ENCODE results near the gene NAGPA. TPM values are rescaled to one million over a fixed set of nuclear protein-coding genes. Genes with fewer than 3 reads are reported as not detected.
A peak's percentile ranks its signal among the peaks of the same experiment; 100 is the strongest.

Gene NAGPA
- total and polyA plus RNA-seq, 2 experiments from 2014 or later: 32.2 to 35.7 TPM

DNA sequence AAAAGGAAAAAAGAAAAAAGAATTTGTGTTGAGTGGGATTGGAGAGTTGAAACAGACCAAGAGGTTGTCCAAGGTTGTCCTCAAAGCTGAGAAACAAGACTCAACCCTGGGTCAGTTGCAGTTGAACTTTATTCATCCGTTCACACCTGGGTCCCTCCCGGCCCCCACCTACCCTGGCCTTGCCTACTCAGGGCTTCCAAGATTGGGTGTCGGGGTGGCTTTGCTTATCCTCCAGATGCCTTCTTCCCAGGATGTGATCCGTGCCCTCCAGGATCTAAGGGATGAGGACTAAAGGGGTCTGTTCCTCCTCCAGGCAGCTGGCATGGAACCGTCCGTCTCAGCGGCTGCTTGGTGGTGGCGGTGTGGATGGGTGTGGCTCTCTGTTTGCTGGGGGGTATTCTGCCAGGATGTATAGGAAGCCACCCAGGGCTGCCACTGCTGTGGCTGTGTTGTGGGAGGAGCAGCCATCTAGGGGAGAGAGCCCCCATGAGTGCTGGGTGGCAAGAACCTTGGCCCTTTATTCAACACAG, 10.3 kb upstream of the NAGPA start:
- H3K4me1 ChIP-seq (ENCODE audit: insufficient read depth): peaks cover 11% of the 10 kb centered on the region
- no peak for TF ChIP-seq EZH2 (IDR thresholded peaks at IDR 0.05; ENCODE audit: borderline replicate concordance)
- TF ChIP-seq, protein P1, sequence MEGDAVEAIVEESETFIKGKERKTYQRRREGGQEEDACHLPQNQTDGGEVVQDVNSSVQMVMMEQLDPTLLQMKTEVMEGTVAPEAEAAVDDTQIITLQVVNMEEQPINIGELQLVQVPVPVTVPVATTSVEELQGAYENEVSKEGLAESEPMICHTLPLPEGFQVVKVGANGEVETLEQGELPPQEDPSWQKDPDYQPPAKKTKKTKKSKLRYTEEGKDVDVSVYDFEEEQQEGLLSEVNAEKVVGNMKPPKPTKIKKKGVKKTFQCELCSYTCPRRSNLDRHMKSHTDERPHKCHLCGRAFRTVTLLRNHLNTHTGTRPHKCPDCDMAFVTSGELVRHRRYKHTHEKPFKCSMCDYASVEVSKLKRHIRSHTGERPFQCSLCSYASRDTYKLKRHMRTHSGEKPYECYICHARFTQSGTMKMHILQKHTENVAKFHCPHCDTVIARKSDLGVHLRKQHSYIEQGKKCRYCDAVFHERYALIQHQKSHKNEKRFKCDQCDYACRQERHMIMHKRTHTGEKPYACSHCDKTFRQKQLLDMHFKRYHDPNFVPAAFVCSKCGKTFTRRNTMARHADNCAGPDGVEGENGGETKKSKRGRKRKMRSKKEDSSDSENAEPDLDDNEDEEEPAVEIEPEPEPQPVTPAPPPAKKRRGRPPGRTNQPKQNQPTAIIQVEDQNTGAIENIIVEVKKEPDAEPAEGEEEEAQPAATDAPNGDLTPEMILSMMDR (IDR thresholded peaks at IDR 0.05; ENCODE audit: poor library complexity): no peak
- TF ChIP-seq EZH2phosphoT487 (IDR thresholded peaks at IDR 0.05; ENCODE audit: low read depth, severe bottlenecking, unreplicated experiment): no peak
- no peaks in the 10 kb centered on the region for H3K36me3 ChIP-seq (replicated peaks; ENCODE audit: insufficient read depth, low read depth)
- DNase-seq (ENCODE audit: low spot score): no peak
- no peak overlapping the region for H3K4me3 ChIP-seq
- no peak overlapping the region for H2AFZ ChIP-seq
- no peaks in the 10 kb centered on the region for H3K27me3 ChIP-seq
- H3K4me2 ChIP-seq: no peak overlapping the region
- no peaks in the 10 kb centered on the region for H3K9me2 ChIP-seq (replicated peaks; ENCODE audit: insufficient read depth)
- no peak overlapping the region for H3K27ac ChIP-seq
- H4K20me1 ChIP-seq (ENCODE audit: insufficient read depth, poor library complexity, severe bottlenecking): no peaks in the 10 kb centered on the region
- H3K9me3 ChIP-seq (ENCODE audit: low read depth): no peaks in the 10 kb centered on the region
- 90% methylated on average over 8 of the region's 8 CpGs for WGBS (ENCODE audit: low lambda C conversion rate, missing lambda C conversion rate)
- H3K79me2 ChIP-seq: no peaks in the 10 kb centered on the region

DNA sequence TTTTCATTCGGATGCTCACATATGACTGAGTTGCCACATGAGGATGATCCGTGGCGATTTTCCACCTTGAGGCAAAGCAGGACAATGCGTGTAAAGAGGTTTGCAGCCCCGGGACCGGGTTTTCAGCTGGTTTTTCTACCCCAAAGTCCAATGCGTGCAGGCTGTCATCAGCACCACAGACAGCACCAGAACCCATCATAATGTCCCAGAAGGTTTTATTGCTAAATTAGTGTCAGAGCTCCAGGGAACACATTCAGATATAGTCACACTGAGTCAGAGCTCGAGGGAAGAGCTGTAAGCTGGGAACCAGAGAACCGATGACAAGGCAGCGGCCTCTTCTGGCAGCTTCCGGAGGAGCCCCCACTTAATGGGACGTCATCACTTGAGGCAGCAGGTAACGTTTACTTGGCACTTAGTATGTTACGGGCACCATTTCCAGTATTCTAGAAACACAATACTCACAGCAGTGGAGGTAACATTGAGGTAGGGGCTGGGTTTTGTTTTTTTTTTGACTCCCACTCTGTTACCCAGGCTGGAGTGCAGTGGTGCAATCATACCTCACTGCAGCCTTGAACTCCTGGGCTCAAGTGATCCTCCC, 8.9 kb upstream of the NAGPA start:
- no peaks in the 10 kb centered on the region for H3K27me3 ChIP-seq
- no peak overlapping the region for H3K27ac ChIP-seq
- H3K36me3 ChIP-seq (replicated peaks; ENCODE audit: insufficient read depth, low read depth): no peaks in the 10 kb centered on the region
- no peaks in the 10 kb centered on the region for H3K9me3 ChIP-seq (ENCODE audit: low read depth)
- H3K4me3 ChIP-seq: no peak overlapping the region
- H4K20me1 ChIP-seq (ENCODE audit: insufficient read depth, poor library complexity, severe bottlenecking): no peaks in the 10 kb centered on the region
- TF ChIP-seq EZH2 (IDR thresholded peaks at IDR 0.05; ENCODE audit: borderline replicate concordance) (no peak), EZH2phosphoT487 (IDR thresholded peaks at IDR 0.05; ENCODE audit: low read depth, severe bottlenecking, unreplicated experiment) (no peak)
- TF ChIP-seq, protein P1 (IDR thresholded peaks at IDR 0.05; ENCODE audit: poor library complexity): peak; percentile 28
- H3K4me1 ChIP-seq (ENCODE audit: insufficient read depth): peaks cover 11% of the 10 kb centered on the region
- H3K79me2 ChIP-seq: no peaks in the 10 kb centered on the region
- no peaks in the 10 kb centered on the region for H3K9me2 ChIP-seq (replicated peaks; ENCODE audit: insufficient read depth)
- no peak overlapping the region for H3K4me2 ChIP-seq
- 57% methylated on average over 14 of the region's 14 CpGs for WGBS (ENCODE audit: low lambda C conversion rate, missing lambda C conversion rate)
- no peak overlapping the region for H2AFZ ChIP-seq
- peak; percentile 49 for DNase-seq (ENCODE audit: low spot score)

DNA sequence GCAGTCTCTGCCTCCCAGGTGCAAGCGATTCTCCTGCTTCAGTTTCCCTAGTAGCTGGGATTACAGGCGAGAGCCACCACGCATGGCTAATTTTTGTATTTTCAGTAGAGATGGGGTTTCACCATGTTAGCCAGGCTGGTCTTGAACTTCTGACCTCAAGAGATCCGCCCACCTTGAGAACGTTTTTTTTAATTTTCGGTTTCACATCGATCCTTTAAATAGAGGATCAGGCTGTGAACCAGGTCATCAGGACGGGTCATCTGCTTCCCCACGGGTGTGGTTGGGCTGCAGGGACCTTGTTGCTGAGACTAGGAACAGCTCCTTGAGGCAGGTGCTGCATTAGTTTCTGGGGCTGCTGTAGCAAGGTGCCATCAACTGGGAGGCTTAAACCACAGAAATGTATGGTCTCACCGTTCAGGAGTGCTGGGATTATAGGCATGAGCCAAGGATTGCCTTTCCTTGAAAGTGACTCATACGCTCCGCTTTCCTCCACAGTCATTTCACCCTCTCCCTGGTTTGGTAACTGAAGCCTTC, 7.9 kb upstream of the NAGPA start:
- Histone ChIP-seq H3K9me3 (ENCODE audit: low read depth) (no peaks in the 10 kb centered on the region), H3K36me3 (replicated peaks; ENCODE audit: insufficient read depth, low read depth) (no peaks in the 10 kb centered on the region), H3K4me3 (no peak overlapping the region), H2AFZ (no peak overlapping the region), H3K9me2 (replicated peaks; ENCODE audit: insufficient read depth) (no peaks in the 10 kb centered on the region), H3K27me3 (no peaks in the 10 kb centered on the region), H3K4me2 (no peak overlapping the region), H3K4me1 (ENCODE audit: insufficient read depth) (peaks cover 18% of the 10 kb centered on the region), H3K79me2 (no peaks in the 10 kb centered on the region), H3K27ac (no peak overlapping the region), H4K20me1 (ENCODE audit: insufficient read depth, poor library complexity, severe bottlenecking) (no peaks in the 10 kb centered on the region)
- no peak for TF ChIP-seq EZH2 (IDR thresholded peaks at IDR 0.05; ENCODE audit: borderline replicate concordance)
- TF ChIP-seq EZH2phosphoT487 (IDR thresholded peaks at IDR 0.05; ENCODE audit: low read depth, severe bottlenecking, unreplicated experiment): no peak
- TF ChIP-seq, protein P1 (IDR thresholded peaks at IDR 0.05; ENCODE audit: poor library complexity): no peak
- DNase-seq (ENCODE audit: low spot score): peak; percentile 42
- WGBS (ENCODE audit: low lambda C conversion rate, missing lambda C conversion rate): 77% methylated on average over 12 of the region's 12 CpGs
